Upper lobe of left lung (tissue), 4 donors: Measurements from ENCODE around the gene ZNF337.
"Not testable (repeated sequence)": the region's sequence is repeated elsewhere in the genome, so short reads cannot be mapped to it uniquely, and the experiment has no call there.

Experiments
- EP300 ChIP-seq, 4 donors: sonication (generic); formaldehyde crosslinking; IDR thresholded peaks; one replicate each; pipeline ENCODE4 v1.5.1; 2017; ENCODE audit warnings: antibody characterized with exemption in 4 of 4, control low read depth in 2 of 4
- POLR2A ChIP-seq, 4 donors: fragments of 450-650 bp; IDR thresholded peaks; one replicate each; pipeline ENCODE4 v1.5.1; 2016 to 2017; ENCODE audit warnings: antibody characterized with exemption in 4 of 4, mild to moderate bottlenecking in 2 of 4
- POLR2AphosphoS5 ChIP-seq, 2 donors: sonication (generic); formaldehyde crosslinking; IDR thresholded peaks; one replicate each; pipeline ENCODE4 v1.5.1; 2017; ENCODE audit warnings: antibody characterized with exemption in 2 of 2
- TF ChIP-seq, protein P1 (sequence below), 6 experiments: fragments of 450-650 bp in 4 of 6; fragments of 200-600 bp in 2 of 6; sonication (generic) in 2 of 6; IDR thresholded peaks; one replicate each; pipeline ENCODE4 v1.5.1; 2016 to 2019; ENCODE audit warnings: antibody characterized with exemption in 6 of 6

DNA sequence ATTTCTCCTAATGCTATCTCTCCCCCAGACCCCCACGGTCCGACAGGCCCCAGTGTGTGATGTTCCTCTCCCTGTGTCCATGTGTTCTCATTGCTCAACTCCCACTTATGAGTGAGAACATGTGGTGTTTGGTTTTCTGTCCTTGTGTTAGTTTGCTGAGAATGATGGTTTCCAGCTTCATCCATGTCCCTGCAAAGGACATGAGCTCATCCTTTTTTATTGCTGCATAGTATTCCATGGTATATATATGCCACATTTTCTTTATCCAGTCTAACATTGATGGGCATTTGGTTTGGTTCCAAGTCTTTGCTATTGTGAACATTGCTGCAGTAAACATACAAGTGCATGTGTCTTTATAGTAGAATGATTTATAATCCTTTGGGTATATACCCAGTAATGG is 4.2 kb upstream of the ZNF337 start:
- TF ChIP-seq, protein P1, sequence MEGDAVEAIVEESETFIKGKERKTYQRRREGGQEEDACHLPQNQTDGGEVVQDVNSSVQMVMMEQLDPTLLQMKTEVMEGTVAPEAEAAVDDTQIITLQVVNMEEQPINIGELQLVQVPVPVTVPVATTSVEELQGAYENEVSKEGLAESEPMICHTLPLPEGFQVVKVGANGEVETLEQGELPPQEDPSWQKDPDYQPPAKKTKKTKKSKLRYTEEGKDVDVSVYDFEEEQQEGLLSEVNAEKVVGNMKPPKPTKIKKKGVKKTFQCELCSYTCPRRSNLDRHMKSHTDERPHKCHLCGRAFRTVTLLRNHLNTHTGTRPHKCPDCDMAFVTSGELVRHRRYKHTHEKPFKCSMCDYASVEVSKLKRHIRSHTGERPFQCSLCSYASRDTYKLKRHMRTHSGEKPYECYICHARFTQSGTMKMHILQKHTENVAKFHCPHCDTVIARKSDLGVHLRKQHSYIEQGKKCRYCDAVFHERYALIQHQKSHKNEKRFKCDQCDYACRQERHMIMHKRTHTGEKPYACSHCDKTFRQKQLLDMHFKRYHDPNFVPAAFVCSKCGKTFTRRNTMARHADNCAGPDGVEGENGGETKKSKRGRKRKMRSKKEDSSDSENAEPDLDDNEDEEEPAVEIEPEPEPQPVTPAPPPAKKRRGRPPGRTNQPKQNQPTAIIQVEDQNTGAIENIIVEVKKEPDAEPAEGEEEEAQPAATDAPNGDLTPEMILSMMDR (IDR thresholded peaks at IDR 0.05) = not testable (repeated sequence)
- TF ChIP-seq POLR2AphosphoS5, POLR2A, EP300 (IDR thresholded peaks at IDR 0.05): not testable (repeated sequence)
